Smooth muscle cell (in vitro differentiated cells): ENCODE results near the gene HMG20B. TPM values are rescaled to one million over a fixed set of nuclear protein-coding genes. Genes with fewer than 3 reads are reported as not detected.

Experiments used
- DNase-seq: peaks from one replicate; lab custom pipeline; 2025; ENCODE audit not compliant: unreplicated experiment; lab: John Stamatoyannopoulos, UW
- H2AFZ ChIP-seq: fragments of 200-600 bp; sonication (generic); 2 replicates; pipeline ENCODE4 v1.6.0; 2016; ENCODE audit warnings: antibody characterized with exemption, low read depth, mild to moderate bottlenecking
- H3F3A ChIP-seq: fragments of 200-600 bp; sonication (generic); 2 replicates; pipeline ENCODE4 v1.6.0; 2017; ENCODE audit warnings: antibody characterized with exemption, low read depth
- H3K27ac ChIP-seq: fragments of 200-600 bp; sonication (generic); 2 replicates; pipeline ENCODE4 v1.5.1; 2016; ENCODE audit warnings: low read depth, mild to moderate bottlenecking
- H3K27me3 ChIP-seq: fragments of 200-600 bp; sonication (generic); 2 replicates; pipeline ENCODE4 v1.6.1; 2016; ENCODE audit warnings: low read depth, mild to moderate bottlenecking
- H3K36me3 ChIP-seq: fragments of 200-600 bp; sonication (generic); 2 replicates; pipeline ENCODE4 v1.5.1; 2016; ENCODE audit warnings: low read depth
- H3K4me1 ChIP-seq: fragments of 200-600 bp; sonication (generic); 2 replicates; pipeline ENCODE4 v1.5.1; 2016; ENCODE audit warnings: low read depth
- H3K4me2 ChIP-seq: fragments of 200-600 bp; sonication (generic); 2 replicates; pipeline ENCODE4 v1.6.0; 2016; ENCODE audit warnings: mild to moderate bottlenecking
- H3K4me3 ChIP-seq: fragments of 200-600 bp; sonication (generic); 2 replicates; pipeline ENCODE4 v1.5.1; 2016; ENCODE audit warnings: mild to moderate bottlenecking
- H3K79me2 ChIP-seq: fragments of 200-600 bp; sonication (generic); 2 replicates; pipeline ENCODE4 v1.6.0; 2016; ENCODE audit warnings: low read depth, mild to moderate bottlenecking
- H3K9ac ChIP-seq: fragments of 200-600 bp; sonication (generic); 2 replicates; pipeline ENCODE4 v1.6.0; 2016; ENCODE audit warnings: low read depth
- H3K9me3 ChIP-seq: fragments of 200-600 bp; sonication (generic); replicated peaks from 2 replicates; pipeline ENCODE4 v1.5.1; 2016; ENCODE audit warnings: low read depth
- H4K20me1 ChIP-seq: fragments of 200-600 bp; sonication (generic); 2 replicates; pipeline ENCODE4 v1.6.0; 2016; ENCODE audit warnings: low read depth
- WGBS: methylation state at CpG from one replicate; pipeline ENCODE4 v1.1.7; 2016; ENCODE audit warnings: low lambda C conversion rate; 5-methylcytosine and 5-hydroxymethylcytosine counted together
- polyA plus RNA-seq: library from polyadenylated mRNA; unstranded; fragments of >200 nt; fragmentation: Nextera tagmentation; extraction: Ambion mirVana; gene quantifications from 2 replicates; pipeline ENCODE4 v1.2.1, GENCODE V29; 2016
- total RNA-seq: library from RNA; depleted of rRNA; stranded (reverse); fragments of >200 nt; gene quantifications from 2 replicates; pipeline ENCODE4 v1.2.3, GENCODE V29; 2014
- TF ChIP-seq, protein P1 (sequence below): fragments of 200-600 bp; sonication (generic); IDR thresholded peaks from 2 replicates; pipeline ENCODE4 v1.5.1; 2017; ENCODE audit warnings: borderline replicate concordance, mild to moderate bottlenecking, antibody characterized with exemption; ENCODE audit not compliant: insufficient read depth, poor library complexity, severe bottlenecking

HMG20B gene
- total and polyA plus RNA-seq, 2 experiments from 2014 or later = 109 to 120 TPM

DNA sequence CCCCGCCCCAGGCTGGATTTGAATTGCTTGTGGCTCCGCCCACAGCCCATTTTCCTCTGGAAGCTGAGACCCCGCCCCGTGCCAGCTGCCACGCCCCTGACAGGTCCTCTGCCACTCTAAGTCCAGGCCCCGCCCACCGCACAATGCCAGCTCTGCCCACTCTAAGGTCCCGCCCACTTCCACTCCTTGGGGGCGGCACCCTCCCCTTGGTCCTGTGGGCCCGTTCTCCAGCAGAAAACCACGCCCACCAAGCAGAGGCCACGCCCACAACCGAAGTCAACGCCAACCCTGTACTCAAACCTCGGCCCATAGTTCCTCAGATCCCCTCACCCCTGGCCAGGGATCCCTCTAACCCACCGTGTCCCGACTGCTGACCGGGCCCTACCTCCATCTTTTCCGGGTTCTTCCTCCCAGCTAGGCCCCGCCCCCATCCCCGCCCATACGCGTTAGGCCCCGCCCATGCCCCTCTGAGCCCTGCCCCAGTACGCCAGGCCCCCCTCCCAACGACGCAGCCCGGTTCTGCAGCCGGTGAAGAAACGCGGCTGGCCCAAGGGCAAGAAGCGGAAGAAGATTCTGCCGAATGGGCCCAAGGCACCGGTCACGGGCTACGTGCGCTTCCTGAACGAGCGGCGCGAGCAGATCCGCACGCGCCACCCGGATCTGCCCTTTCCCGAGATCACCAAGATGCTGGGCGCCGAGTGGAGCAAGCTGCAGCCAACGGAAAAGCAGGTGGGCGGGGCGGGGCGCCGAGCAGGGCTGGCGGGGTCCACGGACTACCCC lies 1.3 kb downstream of the HMG20B start:
- no peak overlapping the region for H3K9ac ChIP-seq
- TF ChIP-seq, protein P1, sequence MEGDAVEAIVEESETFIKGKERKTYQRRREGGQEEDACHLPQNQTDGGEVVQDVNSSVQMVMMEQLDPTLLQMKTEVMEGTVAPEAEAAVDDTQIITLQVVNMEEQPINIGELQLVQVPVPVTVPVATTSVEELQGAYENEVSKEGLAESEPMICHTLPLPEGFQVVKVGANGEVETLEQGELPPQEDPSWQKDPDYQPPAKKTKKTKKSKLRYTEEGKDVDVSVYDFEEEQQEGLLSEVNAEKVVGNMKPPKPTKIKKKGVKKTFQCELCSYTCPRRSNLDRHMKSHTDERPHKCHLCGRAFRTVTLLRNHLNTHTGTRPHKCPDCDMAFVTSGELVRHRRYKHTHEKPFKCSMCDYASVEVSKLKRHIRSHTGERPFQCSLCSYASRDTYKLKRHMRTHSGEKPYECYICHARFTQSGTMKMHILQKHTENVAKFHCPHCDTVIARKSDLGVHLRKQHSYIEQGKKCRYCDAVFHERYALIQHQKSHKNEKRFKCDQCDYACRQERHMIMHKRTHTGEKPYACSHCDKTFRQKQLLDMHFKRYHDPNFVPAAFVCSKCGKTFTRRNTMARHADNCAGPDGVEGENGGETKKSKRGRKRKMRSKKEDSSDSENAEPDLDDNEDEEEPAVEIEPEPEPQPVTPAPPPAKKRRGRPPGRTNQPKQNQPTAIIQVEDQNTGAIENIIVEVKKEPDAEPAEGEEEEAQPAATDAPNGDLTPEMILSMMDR = no peak
- no peaks in the 10 kb centered on the region for H3K9me3 ChIP-seq
- H3K4me3 ChIP-seq = peak overlapping the region; percentile 95
- H3F3A ChIP-seq = peaks cover 22% of the 10 kb centered on the region
- no peaks in the 10 kb centered on the region for H3K79me2 ChIP-seq
- DNase-seq = peak; percentile 76
- no peak overlapping the region for H2AFZ ChIP-seq
- no peaks in the 10 kb centered on the region for H3K27me3 ChIP-seq
- WGBS = 41% methylated on average over 40 of the region's 55 CpGs
- H4K20me1 ChIP-seq = peaks cover 35% of the 10 kb centered on the region
- peaks cover 14% of the 10 kb centered on the region for H3K4me1 ChIP-seq
- peak overlapping the region; percentile 99 for H3K4me2 ChIP-seq
- H3K27ac ChIP-seq = no peak overlapping the region
- no peaks in the 10 kb centered on the region for H3K36me3 ChIP-seq

GRCh38 chr19:3575260-3575741 lies 2.6 kb downstream of the HMG20B start:
- DNase-seq = no peak
- H2AFZ ChIP-seq = no peak overlapping the region
- peaks cover 45% of the 10 kb centered on the region for H4K20me1 ChIP-seq
- no peak overlapping the region for H3K4me2 ChIP-seq
- H3K27me3 ChIP-seq = no peaks in the 10 kb centered on the region
- peaks cover 32% of the 10 kb centered on the region for H3F3A ChIP-seq
- 90% methylated on average over 19 of the region's 19 CpGs for WGBS
- no peaks in the 10 kb centered on the region for H3K9me3 ChIP-seq
- H3K4me3 ChIP-seq = no peak overlapping the region
- no peaks in the 10 kb centered on the region for H3K36me3 ChIP-seq
- no peak overlapping the region for H3K27ac ChIP-seq
- H3K9ac ChIP-seq = no peak overlapping the region
- no peaks in the 10 kb centered on the region for H3K79me2 ChIP-seq
- TF ChIP-seq, protein P1 = peak; percentile 19
- H3K4me1 ChIP-seq = peaks cover 14% of the 10 kb centered on the region

DNA sequence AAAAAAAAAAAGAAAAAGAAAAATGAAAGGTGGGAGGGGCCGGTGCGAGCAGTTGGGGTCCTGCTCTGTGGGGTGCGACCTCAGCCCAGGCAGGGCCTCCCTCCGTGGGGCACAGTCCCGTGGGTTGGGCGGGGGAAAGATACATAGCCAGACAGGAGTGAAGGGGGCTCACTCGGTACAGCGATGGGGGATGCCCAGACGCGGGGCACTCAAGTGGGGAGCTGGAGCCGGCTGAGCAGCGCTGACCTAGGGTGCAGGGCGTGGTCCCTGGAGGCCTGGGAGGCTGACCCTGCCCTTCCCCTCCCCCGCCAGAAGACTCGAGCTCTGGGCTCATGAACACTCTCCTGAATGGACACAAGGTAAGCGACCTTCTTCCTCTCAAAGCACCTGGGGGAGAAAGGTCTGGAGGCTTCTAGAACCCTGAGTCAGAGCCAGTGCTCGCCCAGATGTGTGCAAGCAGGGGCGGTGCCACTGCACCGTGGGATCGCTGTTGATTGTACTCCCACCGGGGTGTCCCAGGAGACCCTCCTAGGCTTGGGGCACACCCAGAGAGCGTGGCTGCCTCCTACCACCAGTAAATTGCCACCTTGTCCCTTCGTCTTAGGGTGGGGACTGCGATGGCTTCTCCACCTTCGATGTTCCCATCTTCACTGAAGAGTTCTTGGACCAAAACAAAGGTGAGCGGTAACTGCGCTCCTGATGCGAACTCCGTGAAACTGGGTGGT lies 3.4 kb downstream of the HMG20B start:
- peaks cover 38% of the 10 kb centered on the region for H3F3A ChIP-seq
- no peak overlapping the region for H3K9ac ChIP-seq
- H4K20me1 ChIP-seq = peaks cover 45% of the 10 kb centered on the region
- H2AFZ ChIP-seq = no peak overlapping the region
- peak overlapping the region; percentile 96 for H3K4me2 ChIP-seq
- peaks cover 14% of the 10 kb centered on the region for H3K4me1 ChIP-seq
- peak overlapping the region; percentile 47 for H3K4me3 ChIP-seq
- no peak for DNase-seq
- no peak overlapping the region for H3K27ac ChIP-seq
- TF ChIP-seq, protein P1 = no peak
- H3K9me3 ChIP-seq = no peaks in the 10 kb centered on the region
- no peaks in the 10 kb centered on the region for H3K36me3 ChIP-seq
- no peaks in the 10 kb centered on the region for H3K27me3 ChIP-seq
- H3K79me2 ChIP-seq = no peaks in the 10 kb centered on the region
- WGBS = 72% methylated on average over 29 of the region's 29 CpGs
